NCI-H748 (cell line): Measurements from ENCODE around the gene SAFB.
"Not testable (repeated sequence)": the region's sequence is repeated elsewhere in the genome, so short reads cannot be mapped to it uniquely, and the experiment has no call there.

Source experiments
- DNase-seq: peaks from one replicate; lab custom pipeline; 2025; ENCODE audit not compliant: unreplicated experiment; lab: John Stamatoyannopoulos, UW

The SAFB gene

GRCh38 chr19:5682107-5682482, 59.2 kb downstream of the SAFB start:
- no peak for DNase-seq

GRCh38 chr19:5683177-5683886, 60.4 kb downstream of the SAFB start:
- no peak for DNase-seq

GRCh38 chr19:5684694-5685430, 62.0 kb downstream of the SAFB start:
- DNase-seq, result no peak

DNA sequence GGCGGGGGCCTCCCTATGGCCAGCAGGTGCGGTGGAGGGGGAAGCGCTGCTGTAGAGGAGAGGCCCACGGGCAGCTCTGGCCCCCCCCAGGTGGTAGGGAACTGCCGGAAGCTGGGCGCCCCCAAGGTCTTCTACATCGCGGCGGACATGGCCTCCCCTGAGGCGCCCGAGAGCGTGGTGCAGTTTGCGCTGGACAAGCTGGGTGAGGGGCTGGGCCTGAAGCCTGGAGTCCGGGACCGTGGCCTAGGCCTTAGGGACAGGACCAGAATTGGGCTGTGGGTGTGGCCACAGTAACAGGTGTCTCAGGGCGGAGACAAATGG, 63.4 kb downstream of the SAFB start:
- no peak for DNase-seq

DNA sequence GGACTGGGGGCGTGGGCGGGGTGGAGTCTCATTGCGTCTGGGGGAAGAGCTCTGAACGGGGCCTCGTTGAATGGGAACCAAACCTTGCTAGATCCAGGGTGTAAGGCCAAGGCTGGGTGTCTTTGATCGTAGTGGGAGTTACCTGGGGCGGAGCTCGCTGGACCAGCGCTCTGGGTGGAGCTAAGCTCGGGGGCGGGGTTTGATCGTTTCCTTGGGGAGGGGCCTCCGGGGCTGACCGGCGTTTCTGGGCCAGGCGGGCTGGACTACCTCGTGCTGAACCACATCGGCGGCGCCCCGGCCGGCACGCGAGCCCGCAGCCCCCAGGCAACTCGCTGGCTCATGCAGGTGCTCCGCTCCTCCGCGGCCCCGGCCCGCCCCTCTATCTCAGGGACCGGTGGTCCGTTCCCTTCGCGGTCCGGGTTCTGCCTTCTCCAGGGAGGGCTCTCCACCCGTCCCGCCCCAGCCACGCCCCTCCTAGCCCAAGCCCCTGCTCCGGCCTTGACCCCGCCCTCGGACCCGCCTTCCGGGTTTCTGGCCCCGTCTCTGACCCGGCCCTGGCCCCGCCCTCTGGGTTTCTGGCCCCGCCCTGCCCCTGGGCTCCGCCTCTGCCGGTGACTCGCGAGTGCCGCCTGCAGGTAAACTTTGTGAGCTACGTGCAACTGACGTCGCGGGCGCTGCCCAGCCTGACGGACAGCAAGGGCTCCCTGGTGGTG, 63.9 kb downstream of the SAFB start:
- peak; percentile 84 for DNase-seq

DNA sequence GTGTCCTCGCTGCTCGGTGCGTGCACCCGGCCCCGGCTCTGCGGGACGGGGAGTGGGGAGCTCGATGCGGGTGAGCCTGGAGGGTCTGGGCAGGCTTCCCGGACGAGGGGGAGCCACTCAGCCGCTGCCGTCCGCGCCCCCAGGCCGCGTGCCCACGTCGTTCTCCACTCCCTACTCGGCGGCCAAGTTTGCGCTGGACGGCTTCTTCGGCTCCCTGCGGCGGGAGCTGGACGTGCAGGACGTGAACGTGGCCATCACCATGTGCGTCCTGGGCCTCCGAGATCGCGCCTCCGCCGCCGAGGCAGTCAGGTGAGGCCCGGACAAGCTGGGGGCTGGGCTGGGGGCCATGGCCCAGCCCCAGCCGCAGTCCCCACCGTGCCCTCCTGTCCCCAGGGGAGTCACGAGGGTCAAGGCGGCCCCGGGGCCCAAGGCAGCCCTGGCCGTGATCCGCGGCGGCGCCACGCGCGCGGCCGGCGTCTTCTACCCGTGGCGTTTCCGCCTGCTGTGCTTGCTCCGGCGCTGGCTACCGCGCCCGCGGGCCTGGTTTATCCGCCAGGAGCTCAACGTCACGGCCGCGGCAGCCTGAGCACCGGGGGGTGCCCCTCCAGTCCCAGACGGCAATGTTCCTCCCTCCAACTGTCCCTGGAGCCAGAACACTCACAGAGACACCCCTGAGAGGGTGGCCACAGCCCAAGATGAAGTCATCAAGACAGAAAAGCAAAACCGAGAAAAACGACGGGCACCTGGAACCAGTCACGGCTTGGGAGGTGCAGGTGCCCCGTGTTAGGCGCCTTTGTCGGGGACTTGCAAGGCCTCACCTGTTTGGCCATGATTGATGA, 64.7 kb downstream of the SAFB start:
- no peak for DNase-seq

DNA sequence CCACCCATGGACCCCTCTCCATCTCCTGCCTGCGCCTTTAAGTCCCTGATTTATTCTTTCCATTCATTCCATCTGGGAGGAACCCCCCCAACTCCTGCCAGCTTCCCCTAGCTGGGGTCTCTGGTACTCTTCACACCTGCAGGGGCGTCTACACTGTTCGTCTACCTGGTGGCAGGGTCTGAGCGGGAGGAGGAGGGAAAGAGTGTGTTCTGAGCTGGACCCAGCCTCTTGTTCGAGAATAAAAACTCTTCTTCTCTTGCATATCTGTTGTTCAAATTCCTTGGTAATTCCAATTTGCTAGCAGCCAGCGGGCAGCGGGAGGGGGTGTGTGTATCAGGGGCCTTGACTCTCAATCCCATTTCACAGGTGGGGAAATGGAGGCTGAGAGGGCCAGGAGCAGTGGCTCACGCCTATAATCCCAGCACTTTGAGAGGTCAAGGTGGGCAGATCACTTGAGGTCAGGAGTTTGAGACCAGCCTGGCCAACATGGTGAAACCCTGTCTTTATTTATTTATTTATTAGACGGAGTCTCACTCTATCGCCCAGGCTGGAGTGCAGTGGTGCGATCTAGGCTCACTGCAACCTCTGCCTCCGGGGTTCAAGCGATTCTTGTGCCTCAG, 65.5 kb downstream of the SAFB start:
- not testable (repeated sequence) for DNase-seq

DNA sequence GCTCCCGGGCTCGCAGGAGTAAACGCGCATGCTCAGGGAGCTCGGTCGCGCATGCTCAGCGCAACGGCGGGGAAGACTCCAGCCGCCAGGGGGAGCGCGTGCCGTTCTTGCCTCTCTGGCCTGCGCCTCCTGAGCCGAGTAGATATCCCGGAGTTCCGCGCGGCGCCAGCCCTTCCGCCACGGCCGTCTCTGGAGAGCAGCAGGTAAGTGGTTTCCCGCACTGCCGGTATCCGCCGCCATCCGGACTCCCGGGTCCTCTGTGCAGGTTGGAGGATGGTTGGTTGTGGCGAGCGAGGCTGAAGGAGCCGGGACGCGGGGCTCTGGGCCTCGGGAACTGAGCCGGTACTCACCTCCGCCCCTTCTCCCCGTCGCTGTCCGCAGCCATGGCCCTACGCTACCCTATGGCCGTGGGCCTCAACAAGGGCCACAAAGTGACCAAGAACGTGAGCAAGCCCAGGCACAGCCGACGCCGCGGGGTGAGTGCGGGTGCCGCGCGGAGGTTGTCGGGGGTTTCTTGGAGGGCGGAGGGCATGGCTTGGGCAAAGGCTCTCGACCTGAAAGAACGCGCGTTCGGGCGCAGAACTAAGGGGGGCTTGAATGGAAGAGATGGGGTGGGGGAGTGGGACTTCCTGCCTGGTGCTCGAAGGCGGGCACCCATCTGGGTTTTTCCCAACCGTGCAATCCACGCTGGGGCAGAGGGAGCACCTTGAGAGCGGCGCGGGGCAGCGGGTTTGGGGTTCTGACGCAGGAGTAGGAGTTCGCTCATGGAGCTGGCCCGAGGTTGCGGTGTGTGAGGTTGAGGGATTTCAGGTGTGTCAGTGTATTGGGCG, 67.5 kb downstream of the SAFB start, which contains the start of gene RPL36:
Gene RPL36, plus strand, starts transcription at position 171 of the 830 bp plus-strand sequence. Its CDS starts 213 bp downstream, at position 384.
- DNase-seq, result peak; percentile 91

DNA sequence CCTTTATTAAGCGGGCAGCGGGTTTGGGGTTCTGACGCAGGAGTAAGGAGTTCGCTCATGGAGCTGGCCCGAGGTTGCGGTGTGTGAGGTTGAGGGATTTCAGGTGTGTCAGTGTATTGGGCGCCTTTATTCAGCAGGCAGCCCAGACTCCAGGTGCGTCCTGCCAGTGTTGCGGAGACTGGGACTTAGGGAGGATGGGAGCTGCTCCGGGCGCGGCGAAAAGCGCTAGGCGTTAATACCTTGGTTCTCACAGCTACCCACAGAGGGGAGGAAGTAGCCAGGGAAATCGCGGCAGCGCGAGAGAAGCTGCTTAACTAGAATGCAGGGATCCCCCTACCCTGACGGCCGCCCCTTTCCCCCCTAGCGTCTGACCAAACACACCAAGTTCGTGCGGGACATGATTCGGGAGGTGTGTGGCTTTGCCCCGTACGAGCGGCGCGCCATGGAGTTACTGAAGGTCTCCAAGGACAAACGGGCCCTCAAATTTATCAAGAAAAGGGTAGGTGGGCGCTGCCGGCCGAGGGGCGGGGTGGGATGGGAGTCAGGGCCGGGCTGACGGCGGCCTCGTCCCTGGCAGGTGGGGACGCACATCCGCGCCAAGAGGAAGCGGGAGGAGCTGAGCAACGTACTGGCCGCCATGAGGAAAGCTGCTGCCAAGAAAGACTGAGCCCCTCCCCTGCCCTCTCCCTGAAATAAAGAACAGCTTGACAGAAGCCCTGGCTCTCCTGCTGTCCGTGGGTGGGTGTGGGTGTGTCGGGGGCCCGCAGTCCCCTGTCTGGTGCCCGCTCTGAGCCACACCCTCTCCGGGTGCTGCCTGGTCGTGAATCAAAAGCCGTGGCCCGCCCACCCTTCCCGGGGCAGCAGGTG, 68.3 kb downstream of the SAFB start:
- DNase-seq, result peak; percentile 30

DNA sequence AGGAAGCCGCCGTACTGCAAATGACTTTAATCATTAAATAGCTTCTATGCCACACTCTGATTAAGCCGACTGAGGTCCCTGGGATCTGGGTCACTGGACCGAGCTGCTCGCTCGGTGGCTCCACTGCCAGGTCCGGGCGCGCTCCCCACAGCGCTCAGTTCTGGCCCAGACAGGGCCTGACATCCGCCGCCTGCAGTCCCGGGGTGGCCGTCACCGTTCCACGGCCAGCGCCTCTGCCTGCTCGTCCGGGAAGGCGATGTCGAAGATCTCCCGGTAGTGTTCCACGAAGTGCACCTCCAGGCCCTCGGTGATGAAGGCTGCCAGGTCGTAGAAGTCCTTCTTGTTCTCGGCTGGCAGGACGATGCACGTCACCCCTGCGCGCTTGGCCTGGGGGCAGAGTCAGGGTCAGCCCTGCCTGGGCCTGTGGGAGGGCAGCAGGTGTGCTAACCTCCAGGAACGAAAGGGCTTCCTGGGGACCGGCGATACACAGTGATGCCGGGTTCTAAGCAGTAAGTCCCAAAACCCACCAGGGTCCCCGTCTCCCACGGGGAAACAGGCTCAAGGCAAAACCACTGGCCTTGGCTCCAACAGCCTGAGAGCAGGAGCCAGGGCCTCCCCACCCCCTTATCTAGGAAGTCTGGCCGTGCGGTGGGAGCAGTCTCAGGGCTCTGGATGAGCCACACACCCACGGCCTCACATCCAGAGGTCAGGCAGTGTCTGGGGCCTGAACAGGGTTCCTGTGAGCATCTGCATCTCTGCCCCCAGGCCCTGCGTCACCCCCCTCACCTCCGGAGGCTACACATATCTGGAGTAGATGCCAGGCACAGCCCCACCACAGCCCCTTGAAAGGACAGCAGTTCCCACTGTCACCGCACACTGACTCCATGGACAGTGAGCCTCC, 69.2 kb downstream of the SAFB start:
- no peak for DNase-seq

GRCh38 chr19:5692723-5693194, 69.9 kb downstream of the SAFB start:
- no peak for DNase-seq

GRCh38 chr19:5693195-5694166, 70.6 kb downstream of the SAFB start:
- no peak for DNase-seq

GRCh38 chr19:5694167-5694955, 71.5 kb downstream of the SAFB start:
- DNase-seq, result no peak

GRCh38 chr19:5694956-5695648, 72.2 kb downstream of the SAFB start:
- no peak for DNase-seq

GRCh38 chr19:5695649-5696195, 72.8 kb downstream of the SAFB start:
- no peak for DNase-seq
